Measurements from ENCODE around the gene CDC42BPA. TPM values are rescaled to one million over a fixed set of nuclear protein-coding genes. Genes with fewer than 3 reads are reported as not detected.

Gene CDC42BPA
- total RNA-seq, 1 donor: 113 TPM

DNA sequence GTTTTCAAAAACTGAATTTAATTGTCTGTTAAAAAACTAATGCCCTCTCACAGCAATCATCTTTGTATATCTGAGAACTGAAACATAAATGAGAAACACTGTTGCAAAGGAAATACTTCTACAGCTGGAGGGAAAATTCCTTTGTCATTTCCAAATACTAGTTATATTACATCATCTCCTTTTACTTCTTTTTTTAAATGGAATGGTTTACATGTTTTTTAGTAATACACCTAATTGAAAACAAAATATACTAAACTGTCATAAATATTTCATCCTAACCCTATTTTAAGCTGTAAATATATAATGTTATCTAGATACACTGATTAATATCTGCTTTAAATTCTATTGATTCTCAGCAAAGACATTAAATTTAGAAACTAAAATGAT is 19.1 kb downstream of the CDC42BPA start:
- H3K4me3 ChIP-seq (ENCODE audit: low read depth, low read length): no peak overlapping the region
- no peak for TF ChIP-seq CTCF (IDR thresholded peaks at IDR 0.05; ENCODE audit: insufficient read depth, low read depth, low read length)
- DNase-seq (ENCODE audit: low read depth): peak; percentile 70

DNA sequence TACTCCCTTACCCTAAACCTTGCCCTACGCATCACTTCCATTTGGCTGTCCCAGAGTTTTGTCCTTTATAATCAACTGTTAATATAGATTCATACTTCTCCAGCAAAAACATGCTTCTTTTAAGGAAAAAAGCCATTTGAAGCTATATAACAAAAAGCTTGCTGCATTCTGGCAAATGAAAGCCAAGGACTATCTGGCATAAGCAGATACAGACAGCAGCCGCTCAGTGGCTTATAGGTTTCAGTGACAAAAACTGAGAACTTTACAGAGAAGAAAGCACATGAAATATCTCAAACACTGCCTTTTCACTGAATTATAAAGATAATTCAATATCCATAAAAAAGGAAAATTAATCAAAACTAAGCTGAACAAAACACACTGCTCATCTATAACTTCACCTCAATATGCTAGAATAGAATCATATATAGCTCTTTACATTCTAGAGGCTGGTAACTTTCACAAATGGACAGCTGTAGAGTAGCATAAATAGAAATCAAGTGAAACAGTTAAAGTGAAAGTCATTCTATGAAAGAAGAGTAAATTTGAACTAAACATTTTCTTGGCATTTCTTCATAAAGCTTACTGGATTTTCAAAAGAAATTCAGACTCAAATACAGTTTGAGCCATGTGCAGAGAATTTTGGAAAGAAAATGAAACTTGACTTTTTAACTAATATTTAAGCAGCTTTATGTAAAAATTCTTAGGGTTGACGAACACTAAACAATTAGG is 19.6 kb downstream of the CDC42BPA start:
- TF ChIP-seq CTCF (IDR thresholded peaks at IDR 0.05; ENCODE audit: insufficient read depth, low read depth, low read length): no peak
- no peak for DNase-seq (ENCODE audit: low read depth)
- peak overlapping the region; percentile 14 for H3K4me3 ChIP-seq (ENCODE audit: low read depth, low read length)

DNA sequence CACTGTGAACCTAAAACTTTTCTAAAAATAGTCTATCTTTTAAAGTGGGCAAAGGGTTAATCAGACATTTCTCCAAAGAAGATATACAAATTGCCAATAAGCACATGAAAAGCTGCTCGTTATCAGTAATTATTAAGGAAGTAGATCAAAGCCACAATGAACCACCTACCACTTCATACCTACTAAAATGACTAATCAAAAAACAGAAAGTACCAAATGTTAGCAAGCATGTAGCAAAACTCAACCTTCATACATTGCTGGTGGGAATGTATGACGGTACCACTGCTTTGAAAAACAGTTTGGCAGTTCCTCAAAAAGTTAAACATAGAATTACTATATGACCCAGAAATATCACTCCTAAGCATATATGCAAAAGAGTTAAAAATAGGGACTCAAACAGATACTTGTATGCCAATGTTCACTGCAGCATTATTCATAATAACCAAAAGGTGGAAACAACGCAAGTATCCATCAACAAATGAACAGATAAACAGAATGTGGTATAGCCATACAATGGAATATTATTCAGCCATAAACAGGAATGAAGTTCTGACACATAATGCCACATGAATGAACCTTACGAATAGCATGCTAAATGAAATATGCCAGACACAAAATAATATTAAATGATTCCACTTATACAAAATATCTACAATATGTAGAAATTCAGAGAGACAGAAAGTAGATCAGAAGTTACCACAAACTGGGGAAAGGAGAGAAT is 21.1 kb downstream of the CDC42BPA start:
- DNase-seq (ENCODE audit: low read depth): no peak
- TF ChIP-seq CTCF (IDR thresholded peaks at IDR 0.05; ENCODE audit: insufficient read depth, low read depth, low read length): no peak
- H3K4me3 ChIP-seq (ENCODE audit: low read depth, low read length): no peak overlapping the region

- H3K4me3 ChIP-seq (ENCODE audit: low read depth, low read length): no peak overlapping the region
- DNase-seq (ENCODE audit: low read depth): no peak
- TF ChIP-seq CTCF (IDR thresholded peaks at IDR 0.05; ENCODE audit: insufficient read depth, low read depth, low read length): no peak
Observed at GRCh38 chr1:227295609-227296008, 22.7 kb downstream of the CDC42BPA start.

- no peak for DNase-seq (ENCODE audit: low read depth)
- H3K4me3 ChIP-seq (ENCODE audit: low read depth, low read length): no peak overlapping the region
- no peak for TF ChIP-seq CTCF (IDR thresholded peaks at IDR 0.05; ENCODE audit: insufficient read depth, low read depth, low read length)
Observed at GRCh38 chr1:227285745-227286144, 32.5 kb downstream of the CDC42BPA start.

GRCh38 chr1:227281371-227281770 is 36.9 kb downstream of the CDC42BPA start:
- no peak for TF ChIP-seq CTCF (IDR thresholded peaks at IDR 0.05; ENCODE audit: insufficient read depth, low read depth, low read length)
- DNase-seq (ENCODE audit: low read depth): no peak
- no peak overlapping the region for H3K4me3 ChIP-seq (ENCODE audit: low read depth, low read length)
